Upper lobe of left lung (tissue), 4 donors: ENCODE results near the gene VSTM2B.

Experiments used
- CTCF ChIP-seq, 6 experiments: fragments of 450-650 bp in 4 of 6; fragments of 200-600 bp in 2 of 6; sonication (generic) in 2 of 6; IDR thresholded peaks; one replicate each; pipeline ENCODE4 v1.5.1; 2016 to 2019; ENCODE audit warnings: antibody characterized with exemption in 6 of 6
- POLR2A ChIP-seq, 4 donors: fragments of 450-650 bp; IDR thresholded peaks; one replicate each; pipeline ENCODE4 v1.5.1; 2016 to 2017; ENCODE audit warnings: antibody characterized with exemption in 4 of 4, mild to moderate bottlenecking in 2 of 4

DNA sequence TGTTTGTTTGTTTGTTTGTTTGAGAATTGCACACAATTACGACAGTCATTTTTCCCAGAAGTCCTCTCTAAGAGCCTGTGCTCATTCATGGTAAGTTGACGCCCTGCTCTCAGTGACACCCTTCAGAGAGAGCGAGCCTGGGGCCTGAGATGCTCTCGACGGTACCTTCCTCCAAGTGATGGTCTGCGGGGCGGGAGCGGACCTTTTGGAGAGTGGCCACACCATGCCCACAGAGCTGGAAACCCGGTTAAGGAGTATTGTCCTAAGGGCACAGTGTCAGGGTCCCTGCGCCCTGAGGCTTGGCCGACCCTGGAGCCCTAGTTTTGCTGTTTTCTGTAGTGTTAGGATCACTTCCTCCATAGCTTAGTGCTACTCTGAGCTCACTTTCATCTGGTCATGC lies 83.8 kb downstream of the VSTM2B start:
- no peak for TF ChIP-seq POLR2A (IDR thresholded peaks at IDR 0.05)
- no peak for TF ChIP-seq CTCF (IDR thresholded peaks at IDR 0.05)
